Large intestine (tissue), 3 donors: ENCODE data around the gene ECSIT. TPM values are rescaled to one million over a fixed set of nuclear protein-coding genes. Genes with fewer than 3 reads are reported as not detected.
"Not testable (repeated sequence)": the region's sequence is repeated elsewhere in the genome, so short reads cannot be mapped to it uniquely, and the experiment has no call there.

Experiments
- DNase-seq, 2 donors: peaks; one replicate each; pipeline versions ENCODE4 v3.0.0 to v3.0.0-alpha.2; 2013
- H3K27ac ChIP-seq: one replicate; pipeline ENCODE4 v1.5.1; 2013; ENCODE audit warnings: low read length
- H3K27me3 ChIP-seq: 2 replicates; pipeline ENCODE4 v1.6.1; 2013; ENCODE audit warnings: low read length; ENCODE audit not compliant: control insufficient read depth, insufficient read depth
- H3K36me3 ChIP-seq: 2 replicates; pipeline ENCODE4 v1.6.1; 2013; ENCODE audit warnings: low read length; ENCODE audit not compliant: control insufficient read depth, insufficient read depth
- H3K4me1 ChIP-seq: one replicate; pipeline ENCODE4 v1.6.1; 2013; ENCODE audit warnings: low read length; ENCODE audit not compliant: control insufficient read depth, insufficient read depth
- H3K4me3 ChIP-seq: one replicate; pipeline ENCODE4 v1.5.1; 2013; ENCODE audit warnings: low read length
- H3K9me3 ChIP-seq: one replicate; pipeline ENCODE4 v1.6.1; 2013; ENCODE audit warnings: mild to moderate bottlenecking, low read depth, low read length, moderate library complexity; ENCODE audit not compliant: control insufficient read depth
- WGBS: methylation state at CpG from one replicate; pipeline ENCODE4 v1.1.5; 2013; ENCODE audit warnings: low lambda C conversion rate; ENCODE audit not compliant: insufficient coverage; 5-methylcytosine and 5-hydroxymethylcytosine counted together
- polyA plus RNA-seq: library from polyadenylated mRNA; unstranded; fragments of 120-200 nt; gene quantifications from one replicate; pipeline ENCODE4 v1.2.1, GENCODE V29; 2013

Gene ECSIT
- polyA plus RNA-seq, 1 donor: 43.2 TPM

DNA sequence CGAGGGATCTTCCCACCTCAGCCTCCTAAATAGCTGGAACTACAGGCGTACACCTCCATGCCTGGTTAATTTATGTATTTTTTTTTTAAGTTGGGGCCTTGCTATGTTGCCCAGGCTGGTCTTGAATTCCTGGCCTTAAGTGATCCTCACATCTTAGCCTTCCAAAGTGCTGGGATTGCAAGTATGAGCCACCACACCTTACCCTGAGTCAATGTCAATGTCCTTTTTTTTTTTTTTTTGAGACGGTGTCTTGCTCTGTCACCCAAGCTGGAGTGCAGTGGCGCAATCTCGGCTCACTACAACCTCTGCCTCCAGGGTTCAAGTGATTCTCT is 36.7 kb upstream of the ECSIT start:
- H3K36me3 ChIP-seq, H3K27ac ChIP-seq, DNase-seq, H3K9me3 ChIP-seq, H3K4me3 ChIP-seq, H3K4me1 ChIP-seq, H3K27me3 ChIP-seq: not testable (repeated sequence)
- no CpG with 5 or more reads among the region's 5 CpGs for WGBS

DNA sequence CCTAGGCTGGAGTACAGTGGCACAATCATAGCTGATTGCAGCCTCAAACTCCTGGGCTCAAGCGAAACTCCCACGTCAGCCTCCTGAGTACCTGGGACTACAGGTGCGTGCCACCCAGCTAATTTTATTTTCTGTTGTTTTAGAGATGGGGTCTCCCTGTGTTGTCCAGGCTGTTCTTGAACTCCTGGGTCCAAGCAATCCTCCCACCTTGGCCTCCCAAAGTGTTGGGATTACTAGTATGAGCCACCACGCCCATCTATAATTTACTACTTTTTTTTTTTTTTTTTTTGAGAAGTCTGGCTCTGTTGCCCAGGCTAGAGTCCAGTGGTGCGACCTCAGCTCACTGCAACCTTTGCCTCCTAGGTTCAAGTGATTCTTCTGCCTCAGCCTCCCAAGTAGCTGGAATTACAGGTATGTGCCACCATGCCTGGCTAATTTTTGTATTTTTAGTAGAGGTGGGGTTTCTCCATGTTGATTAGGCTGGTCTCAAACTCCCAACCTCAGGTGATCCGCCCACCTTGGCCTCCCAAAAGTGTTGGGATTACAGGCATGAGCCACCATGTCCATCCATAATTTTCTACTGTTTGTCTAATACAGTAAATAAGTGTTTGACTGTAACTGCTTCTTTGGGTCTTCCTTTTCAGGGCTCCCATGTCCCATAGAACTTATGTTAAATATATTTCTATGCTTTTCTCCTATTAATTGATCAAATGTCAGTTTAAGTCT is 35.3 kb upstream of the ECSIT start:
- not testable (repeated sequence) for DNase-seq, H3K4me1 ChIP-seq, H3K27me3 ChIP-seq, H3K27ac ChIP-seq, H3K36me3 ChIP-seq, H3K4me3 ChIP-seq, H3K9me3 ChIP-seq
- WGBS: no CpG with 5 or more reads among the region's 6 CpGs

DNA sequence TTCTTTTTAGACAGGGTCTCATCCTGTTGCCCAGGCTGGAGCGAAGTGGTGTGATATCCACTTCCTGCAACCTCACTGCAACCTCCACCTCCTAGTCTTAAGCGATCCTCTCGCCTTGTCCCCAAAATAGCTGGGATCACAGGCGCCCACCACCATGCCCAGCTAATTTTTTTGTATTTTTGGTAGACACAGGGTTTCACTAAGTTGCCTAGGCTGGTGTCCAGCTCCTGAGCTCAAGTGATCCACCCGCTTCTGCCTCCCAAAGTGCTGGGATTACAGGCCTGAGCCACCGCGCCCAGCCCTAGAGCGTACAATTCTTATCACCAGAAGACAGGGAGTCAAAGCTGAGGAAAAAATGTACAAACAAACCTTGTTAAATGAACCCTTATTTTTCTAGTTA is 34.6 kb upstream of the ECSIT start:
- no peaks in the 10 kb centered on the region for H3K9me3 ChIP-seq
- H3K4me3 ChIP-seq: no peak overlapping the region
- no peaks in the 10 kb centered on the region for H3K4me1 ChIP-seq
- H3K36me3 ChIP-seq: no peaks in the 10 kb centered on the region
- no peak for DNase-seq
- WGBS: no CpG with 5 or more reads among the region's 8 CpGs
- H3K27me3 ChIP-seq: no peaks in the 10 kb centered on the region
- no peak overlapping the region for H3K27ac ChIP-seq

GRCh38 chr19:11560404-11561051 is 31.6 kb upstream of the ECSIT start:
- H3K4me3 ChIP-seq: peak overlapping the region; percentile 79
- H3K4me1 ChIP-seq: peaks cover 8% of the 10 kb centered on the region
- peak; percentile 60 to 69 for DNase-seq
- H3K36me3 ChIP-seq: peaks cover 5% of the 10 kb centered on the region
- H3K9me3 ChIP-seq: no peaks in the 10 kb centered on the region
- H3K27ac ChIP-seq: no peak overlapping the region
- 43% methylated on average over 1 of the region's 9 CpGs for WGBS
- no peaks in the 10 kb centered on the region for H3K27me3 ChIP-seq

DNA sequence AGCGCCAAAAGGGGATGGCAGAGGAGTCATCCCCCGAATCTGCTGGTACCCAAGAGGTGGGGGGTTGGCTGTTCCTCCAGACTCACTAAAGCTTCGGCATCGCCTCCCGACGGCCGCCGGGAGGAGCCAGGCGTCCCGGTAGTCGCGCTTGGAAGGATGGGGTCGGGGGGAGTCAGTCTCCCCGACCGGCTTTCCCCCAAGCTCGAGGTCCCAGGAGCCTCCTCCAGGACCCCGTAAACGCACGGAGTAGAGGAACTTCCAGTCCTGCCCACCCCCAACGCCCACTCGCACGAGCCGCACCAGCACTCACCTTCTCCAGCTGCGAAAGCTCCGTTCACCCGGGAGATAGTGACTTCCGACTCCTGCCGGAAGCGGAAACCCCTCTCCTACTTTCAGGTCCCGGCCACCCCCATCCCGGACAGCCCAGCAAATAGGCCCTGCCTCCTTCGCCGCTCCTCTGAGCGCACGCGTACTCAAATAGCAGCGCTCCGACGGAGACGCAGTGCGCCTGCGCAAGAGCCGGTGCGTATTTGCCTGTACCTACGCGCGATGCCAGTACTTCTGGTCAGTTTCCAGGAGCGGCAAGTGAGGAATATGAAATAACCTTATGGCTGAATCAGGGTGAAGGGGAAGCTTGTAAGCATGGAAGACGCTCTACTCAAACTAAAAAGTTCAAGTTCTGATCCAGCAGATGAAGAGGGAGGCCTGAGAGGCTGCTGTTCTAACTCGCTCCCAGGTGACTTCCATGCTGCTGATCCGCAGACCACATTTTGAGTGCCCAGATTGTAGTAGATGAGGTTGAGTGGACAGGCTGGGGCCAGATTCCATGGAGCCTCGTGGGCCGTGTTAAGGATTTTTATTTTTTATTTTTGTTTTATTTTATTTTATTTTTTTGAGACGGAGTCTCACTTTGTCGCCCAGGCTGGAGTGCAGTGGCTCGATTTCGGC is 30.2 kb upstream of the ECSIT start, which contains the start of gene ELOF1:
TSS of gene ELOF1 (minus strand) at position 350 of the 948 bp plus-strand sequence. CDS start 4,883 bp downstream, outside the sequence.
- Histone ChIP-seq H3K9me3 (no peaks in the 10 kb centered on the region), H3K4me3 (peak within 1 kb of the TSS; percentile 79), H3K36me3 (peaks cover 16% of the 10 kb centered on the region), H3K27ac (peak within 1 kb of the TSS; percentile 84), H3K27me3 (no peaks in the 10 kb centered on the region), H3K4me1 (peaks cover 8% of the 10 kb centered on the region)
- DNase-seq: peak; percentile 99
- WGBS: no CpG with 5 or more reads among the region's 57 CpGs

DNA sequence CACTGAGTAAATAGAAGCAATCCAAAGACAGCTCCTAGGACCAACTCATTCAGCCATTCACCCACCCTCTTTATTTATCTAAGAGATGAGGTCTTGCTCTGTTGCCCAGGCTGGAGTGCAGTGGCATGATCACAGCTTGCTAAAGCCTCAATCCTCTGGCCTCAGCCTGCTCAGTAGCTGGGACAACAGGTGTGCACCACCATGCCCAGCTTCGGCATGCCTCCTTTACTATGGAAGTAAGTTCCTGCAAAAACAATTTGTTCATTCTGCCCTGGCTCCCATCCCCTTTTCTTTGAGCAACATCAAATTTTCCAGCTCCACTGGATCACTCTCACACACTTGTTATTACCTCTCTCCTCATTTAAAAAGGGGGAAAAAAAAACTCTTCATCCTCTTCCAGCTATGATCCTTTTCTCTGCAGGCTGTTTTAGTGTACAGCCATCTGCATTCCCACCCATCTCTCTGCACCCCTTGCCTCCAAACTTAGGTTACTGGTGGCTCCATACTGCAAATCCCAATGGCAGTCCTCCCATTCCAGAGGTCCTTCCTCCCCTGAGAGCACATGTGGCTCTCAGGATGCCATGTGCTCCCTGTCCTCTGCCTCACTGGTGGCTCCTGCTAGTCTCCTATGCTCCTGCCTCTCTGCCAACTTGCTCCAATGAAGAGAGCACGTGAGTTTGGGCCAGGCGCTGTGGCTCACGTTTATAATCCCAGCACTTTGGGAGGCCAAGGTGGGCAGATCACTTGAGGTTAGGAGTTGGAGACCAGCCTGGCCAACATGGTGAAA is 27.9 kb upstream of the ECSIT start:
- peaks cover 37% of the 10 kb centered on the region for H3K36me3 ChIP-seq
- DNase-seq: no peak
- H3K27me3 ChIP-seq: no peaks in the 10 kb centered on the region
- H3K4me3 ChIP-seq: no peak overlapping the region
- H3K4me1 ChIP-seq: peaks cover 8% of the 10 kb centered on the region
- no CpG with 5 or more reads among the region's 4 CpGs for WGBS
- H3K27ac ChIP-seq: no peak overlapping the region
- H3K9me3 ChIP-seq: no peaks in the 10 kb centered on the region

DNA sequence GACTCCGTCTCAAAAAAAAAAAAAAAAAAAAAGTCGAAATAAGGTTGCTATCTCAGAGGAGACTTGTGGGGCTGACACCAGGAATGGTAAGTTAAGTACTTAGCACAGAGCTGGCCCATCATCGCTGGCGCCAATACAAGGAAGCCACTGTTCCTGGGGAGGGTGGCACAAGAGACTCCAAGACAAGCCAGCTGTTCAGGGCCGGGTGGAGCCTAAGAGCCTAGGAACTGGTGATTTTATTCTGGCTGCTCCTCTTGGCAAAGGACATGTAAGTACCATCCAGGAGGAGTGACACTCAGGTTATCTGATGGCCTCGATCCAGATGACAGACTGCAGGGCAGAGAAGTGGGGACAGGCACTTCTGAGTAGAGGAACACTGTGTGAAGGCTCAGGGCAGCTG is 26.3 kb upstream of the ECSIT start:
- Histone ChIP-seq H3K9me3 (no peaks in the 10 kb centered on the region), H3K4me3 (no peak overlapping the region), H3K36me3 (peaks cover 37% of the 10 kb centered on the region), H3K27me3 (no peaks in the 10 kb centered on the region), H3K4me1 (peaks cover 8% of the 10 kb centered on the region), H3K27ac (no peak overlapping the region)
- DNase-seq: no peak
- WGBS: no CpG with 5 or more reads among the region's 6 CpGs

- H3K4me1 ChIP-seq: peaks cover 8% of the 10 kb centered on the region
- H3K9me3 ChIP-seq: no peaks in the 10 kb centered on the region
- H3K36me3 ChIP-seq: peaks cover 37% of the 10 kb centered on the region
- no peak overlapping the region for H3K27ac ChIP-seq
- no peak for DNase-seq
- no CpG with 5 or more reads among the region's 12 CpGs for WGBS
- H3K4me3 ChIP-seq: no peak overlapping the region
- H3K27me3 ChIP-seq: no peaks in the 10 kb centered on the region
Observed at GRCh38 chr19:11554160-11554559, 25.2 kb upstream of the ECSIT start.

DNA sequence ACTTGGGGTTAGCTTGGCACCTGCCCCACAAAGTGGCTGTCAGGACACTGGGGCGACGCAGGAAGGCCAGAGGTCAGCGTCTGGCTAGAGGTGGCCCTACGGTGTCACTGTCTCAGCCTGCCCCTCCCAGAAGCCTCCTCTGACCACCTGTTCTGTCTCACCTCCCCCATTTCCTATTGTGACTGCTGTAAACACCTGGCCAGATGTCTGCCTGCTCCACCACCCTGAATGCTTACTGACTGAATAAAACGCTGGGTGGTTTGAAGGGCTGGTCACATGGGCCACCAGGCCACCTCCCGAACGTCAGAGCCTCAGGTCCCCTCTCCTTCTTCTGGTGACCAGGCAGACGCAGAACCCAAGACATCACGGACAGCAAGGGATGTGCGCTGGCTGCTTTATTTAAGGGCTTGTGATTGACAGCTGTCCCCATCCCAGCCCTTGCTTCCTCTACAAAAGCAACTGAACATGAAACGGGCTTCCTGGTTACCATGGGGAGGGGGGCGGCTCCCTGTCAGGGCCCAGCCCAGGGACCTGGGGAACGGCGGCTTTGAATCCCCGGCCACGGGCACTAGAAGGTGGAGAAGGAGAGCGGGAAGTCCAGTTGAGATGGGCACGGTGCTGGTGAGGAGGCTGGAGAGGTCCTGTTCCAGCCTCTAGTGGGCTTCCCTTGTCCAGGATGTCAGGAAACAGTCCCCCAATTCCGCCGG is 23.9 kb upstream of the ECSIT start:
- H3K9me3 ChIP-seq: no peaks in the 10 kb centered on the region
- DNase-seq: peak in 1 of 2 donors; percentile 0
- no CpG with 5 or more reads among the region's 20 CpGs for WGBS
- H3K36me3 ChIP-seq: peaks cover 37% of the 10 kb centered on the region
- H3K4me3 ChIP-seq: no peak overlapping the region
- H3K4me1 ChIP-seq: peaks cover 2% of the 10 kb centered on the region
- H3K27ac ChIP-seq: no peak overlapping the region
- no peaks in the 10 kb centered on the region for H3K27me3 ChIP-seq
